SH-SY5Y (cell line): ENCODE data around the gene RAB32.

Experiments
- GATA2 ChIP-seq: IDR thresholded peaks from 2 replicates; pipeline ENCODE4 v1.6.1; 2011; ENCODE audit warnings: mild to moderate bottlenecking, low read depth, low read length
- GATA3 ChIP-seq: IDR thresholded peaks from 2 replicates; pipeline ENCODE4 v1.6.1; 2011; ENCODE audit warnings: low read depth, mild to moderate bottlenecking, low read length, moderate library complexity

The RAB32 gene

DNA sequence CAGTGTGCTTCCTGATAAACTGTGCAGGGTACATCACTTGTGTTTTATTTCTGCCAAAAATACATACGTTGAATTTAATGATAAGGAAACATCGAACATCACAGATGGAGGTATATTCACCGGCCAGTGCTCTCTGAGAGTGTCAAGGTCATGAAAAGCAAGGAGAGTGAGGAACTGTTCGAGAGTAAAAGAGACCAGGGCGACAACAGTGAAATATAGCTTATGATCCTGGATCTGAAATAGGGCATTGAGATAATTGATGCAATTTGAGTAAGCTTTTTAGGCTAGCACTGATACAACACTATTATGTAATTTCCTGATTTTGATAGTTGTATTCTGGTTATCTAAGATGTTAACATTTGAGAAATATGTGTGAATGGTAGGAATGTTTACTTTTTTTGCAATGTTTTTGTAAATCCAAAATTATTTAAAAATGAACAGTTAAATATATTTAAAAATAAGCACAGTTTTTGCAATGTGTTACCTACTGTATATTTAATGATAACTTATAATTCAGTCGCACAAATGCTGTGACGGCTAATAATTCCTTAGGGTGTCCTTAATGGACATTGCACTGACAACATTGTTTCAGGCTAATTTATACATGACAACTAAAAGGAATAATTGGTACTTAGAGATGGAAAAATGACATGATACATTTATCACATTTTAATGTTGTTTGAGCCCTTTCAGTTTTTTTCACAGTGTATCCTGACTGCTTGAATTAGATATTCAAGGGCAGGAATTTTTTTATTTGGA is 9.9 kb downstream of the RAB32 start:
- TF ChIP-seq GATA3, result no peak
- TF ChIP-seq GATA2, result no peak

DNA sequence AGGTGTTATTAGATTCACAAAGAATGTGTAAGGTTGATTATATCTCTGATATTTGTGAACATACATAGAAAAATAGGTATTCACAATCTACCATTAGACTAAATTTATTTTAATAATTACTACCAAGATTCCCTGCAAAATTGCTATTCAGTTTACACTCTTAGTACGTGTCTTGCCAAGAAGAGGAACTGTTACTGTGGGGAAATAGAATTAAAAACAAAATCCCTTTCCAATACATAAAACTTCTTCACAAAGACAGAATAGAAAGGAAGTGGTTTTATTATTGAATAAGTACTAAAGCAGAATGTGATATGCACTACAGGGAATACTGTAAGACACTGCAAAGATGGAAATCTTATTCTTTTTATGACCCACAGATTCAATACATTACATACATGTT is 17.0 kb downstream of the RAB32 start:
- TF ChIP-seq GATA3 (no peak), GATA2 (no peak)

DNA sequence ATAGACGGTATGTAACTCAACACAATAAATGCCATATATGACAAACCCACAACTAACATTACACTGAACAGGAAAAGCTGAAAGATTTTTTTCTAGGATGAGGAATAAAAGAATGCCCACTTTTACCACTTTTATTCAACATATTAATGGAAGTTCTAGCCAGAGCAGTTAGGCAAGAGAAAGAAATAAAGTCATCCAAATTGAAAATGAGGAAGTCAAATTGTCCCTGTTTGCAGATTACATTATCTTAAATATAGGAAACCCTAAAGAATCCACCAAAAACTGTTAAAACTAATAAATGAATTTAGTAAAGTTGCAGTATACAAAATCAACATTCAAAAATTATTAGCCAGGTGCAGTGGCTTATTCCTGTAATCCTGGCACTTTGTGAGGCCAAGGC is 30.6 kb downstream of the RAB32 start:
- TF ChIP-seq GATA2 (no peak), GATA3 (no peak)

DNA sequence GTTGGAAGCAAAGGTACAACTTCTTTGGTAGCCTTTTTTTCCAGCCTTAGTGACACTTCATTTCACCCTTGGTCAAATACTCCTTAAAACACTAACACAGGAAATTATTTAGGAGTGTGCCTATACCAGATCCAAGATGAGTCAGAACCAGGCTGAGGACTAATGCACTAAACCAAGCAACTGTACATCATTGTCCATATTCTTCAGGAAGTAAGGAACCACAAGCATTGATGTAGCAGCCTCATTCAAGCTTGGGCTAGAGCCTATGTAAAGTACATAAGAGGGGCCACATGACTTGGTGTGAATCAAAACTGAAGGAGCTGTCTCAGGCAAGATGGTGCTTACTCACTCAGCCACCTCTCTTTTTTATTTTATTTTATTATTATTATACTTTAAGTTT is 34.4 kb downstream of the RAB32 start:
- TF ChIP-seq GATA3, result no peak
- TF ChIP-seq GATA2, result no peak

DNA sequence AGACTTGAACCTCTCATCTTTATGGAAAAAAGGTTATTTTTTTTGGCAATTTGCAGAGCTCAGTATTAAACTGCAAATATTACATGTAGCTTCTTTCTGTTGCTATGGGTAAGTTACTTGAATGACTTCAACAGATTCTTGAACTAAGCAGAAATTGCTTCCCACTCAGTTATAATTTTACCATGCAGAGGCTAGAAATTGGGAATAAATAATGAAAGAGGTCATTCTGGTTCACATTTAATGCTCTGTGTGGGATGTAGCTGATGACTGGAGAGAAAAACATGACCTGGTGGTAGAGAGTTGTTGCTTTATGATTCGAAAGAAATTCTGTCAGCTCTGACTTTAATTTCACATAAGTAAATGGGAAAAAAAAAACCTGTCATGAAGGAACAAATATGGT is 38.3 kb downstream of the RAB32 start:
- TF ChIP-seq GATA3 (no peak), GATA2 (no peak)

DNA sequence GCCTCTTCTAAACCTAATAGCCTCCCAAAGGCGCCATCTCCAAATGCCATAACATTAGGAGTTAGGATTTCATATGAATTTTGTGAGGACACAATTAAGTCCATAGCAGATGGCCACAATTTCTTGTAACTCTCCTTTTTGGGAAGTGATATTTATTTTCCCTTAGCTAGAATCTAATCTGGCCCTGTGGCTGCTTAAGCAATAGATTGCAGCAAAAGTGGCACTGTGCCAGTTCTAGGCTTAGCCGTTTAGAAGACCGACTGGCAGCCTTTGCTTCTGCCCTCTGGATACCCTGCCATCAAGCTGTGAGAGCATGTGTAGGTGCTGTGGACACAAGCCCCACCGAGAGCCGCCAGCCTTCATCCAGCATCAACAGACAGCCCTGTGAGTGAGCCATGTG is 39.2 kb downstream of the RAB32 start:
- no peak for TF ChIP-seq GATA3
- TF ChIP-seq GATA2, result no peak

DNA sequence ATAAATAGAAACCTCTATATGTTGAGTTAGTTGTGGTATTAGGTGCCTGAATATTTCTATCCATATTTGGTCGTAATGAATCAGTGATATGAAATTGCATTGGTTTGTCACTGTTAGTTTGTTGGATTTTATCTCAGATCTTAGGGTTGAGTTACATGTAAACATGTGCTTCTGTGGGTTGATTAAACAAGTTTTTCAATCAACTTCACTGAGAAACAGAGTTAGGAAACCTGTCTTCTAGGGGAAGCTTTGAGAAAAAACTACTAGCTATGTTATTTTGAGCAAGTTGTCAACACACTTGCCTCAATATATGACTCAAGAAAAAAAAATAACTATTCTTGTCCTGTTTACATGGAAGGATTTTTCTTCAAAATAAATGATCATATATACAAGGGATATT is 40.3 kb downstream of the RAB32 start:
- TF ChIP-seq GATA3 (no peak), GATA2 (no peak)

DNA sequence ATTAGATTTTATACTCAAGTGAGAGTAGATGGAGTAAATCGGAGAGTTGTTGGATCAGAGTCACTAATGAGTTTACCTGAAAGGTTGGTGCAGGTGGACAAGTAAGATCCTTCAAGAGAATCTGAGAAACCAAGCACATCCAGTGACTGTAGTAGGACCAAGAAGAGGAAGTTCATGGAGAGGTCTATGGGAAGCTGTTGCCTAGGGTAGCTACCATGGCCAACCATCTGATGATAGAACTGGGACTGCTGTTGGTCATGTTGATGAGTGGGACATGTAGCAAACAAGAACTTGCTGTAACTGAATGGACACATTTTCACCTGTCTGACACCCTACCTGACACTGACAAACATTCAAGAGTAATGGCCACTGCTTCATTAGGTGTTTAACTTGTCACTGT is 43.8 kb downstream of the RAB32 start:
- TF ChIP-seq GATA3 (no peak), GATA2 (no peak)

DNA sequence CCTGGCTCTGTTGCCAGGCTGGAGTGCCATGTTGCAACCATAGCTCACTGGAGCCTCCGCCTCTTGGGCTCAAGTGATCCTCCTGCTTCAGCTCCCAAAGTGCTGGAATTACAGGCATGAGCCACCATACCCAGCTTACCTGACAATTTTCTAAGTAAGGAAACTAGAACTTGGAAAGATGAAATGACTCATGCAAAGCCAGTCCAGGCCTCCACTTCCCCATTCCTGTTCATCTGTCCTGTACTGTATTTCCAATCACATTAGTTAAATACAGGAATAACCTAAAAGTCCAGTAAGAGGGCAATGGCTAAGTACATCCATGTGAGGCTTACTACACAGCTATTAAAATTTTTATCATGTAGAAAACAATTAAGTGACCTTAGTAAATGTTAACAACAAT is 46.9 kb downstream of the RAB32 start:
- no peak for TF ChIP-seq GATA2
- TF ChIP-seq GATA3, result no peak

DNA sequence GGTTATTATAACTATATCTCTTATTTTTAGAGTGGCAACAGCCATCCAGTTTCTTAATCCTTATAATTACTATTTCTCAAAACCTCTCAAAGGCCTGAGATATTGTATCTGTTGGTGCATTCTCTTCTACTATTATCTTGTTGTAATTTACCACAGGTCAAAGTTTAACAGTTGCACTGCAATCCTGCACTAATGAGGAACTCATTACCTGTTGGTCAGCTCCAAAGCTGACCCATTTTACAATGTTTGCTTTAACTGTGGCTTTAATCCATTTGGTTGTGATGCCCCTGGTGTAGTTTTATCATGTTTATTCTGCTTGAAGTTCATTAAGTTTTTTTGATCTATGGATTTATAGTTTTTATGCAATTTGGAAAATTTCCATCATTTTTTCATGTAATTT is 48.8 kb downstream of the RAB32 start:
- TF ChIP-seq GATA3, result no peak
- no peak for TF ChIP-seq GATA2

DNA sequence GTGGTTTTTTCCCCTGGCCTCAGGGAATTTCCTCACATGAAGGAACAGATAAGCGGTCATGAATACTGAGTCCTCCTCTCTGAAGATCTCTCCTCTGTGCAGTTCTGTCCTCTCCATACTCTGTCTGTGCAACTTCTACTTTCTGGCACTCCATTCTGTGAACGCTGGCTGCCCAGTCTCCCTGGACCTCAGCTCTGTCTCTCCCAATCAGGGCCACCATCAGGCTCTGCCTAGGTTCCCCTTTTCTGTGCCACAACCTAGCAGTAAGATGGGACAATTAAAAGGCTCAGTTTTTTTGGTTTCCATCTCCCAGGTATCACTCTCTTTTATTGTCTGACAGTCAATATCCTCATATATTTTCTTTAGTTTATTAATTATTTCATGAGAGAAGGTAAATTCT is 50.4 kb downstream of the RAB32 start:
- TF ChIP-seq GATA2 (no peak), GATA3 (no peak)

DNA sequence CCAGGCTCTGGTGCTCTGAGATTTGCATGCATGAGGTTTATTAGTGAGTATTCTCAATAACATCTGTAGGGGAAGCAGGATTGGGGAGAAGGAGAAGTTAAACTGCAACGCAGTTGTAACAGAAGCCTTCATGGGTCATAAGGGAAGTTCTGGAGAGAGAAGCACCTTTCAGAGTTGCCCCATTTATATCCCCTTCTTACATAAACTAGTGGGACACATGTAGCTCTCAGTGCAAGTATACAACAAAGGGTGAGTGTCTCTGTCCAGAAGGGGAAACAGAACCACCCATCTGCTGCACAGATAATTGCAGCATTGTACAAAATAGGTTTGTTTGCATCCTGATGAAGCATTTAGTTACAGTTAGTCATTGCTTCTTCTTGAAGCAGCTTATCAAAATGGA is 50.9 kb downstream of the RAB32 start:
- TF ChIP-seq GATA2 (no peak), GATA3 (no peak)

DNA sequence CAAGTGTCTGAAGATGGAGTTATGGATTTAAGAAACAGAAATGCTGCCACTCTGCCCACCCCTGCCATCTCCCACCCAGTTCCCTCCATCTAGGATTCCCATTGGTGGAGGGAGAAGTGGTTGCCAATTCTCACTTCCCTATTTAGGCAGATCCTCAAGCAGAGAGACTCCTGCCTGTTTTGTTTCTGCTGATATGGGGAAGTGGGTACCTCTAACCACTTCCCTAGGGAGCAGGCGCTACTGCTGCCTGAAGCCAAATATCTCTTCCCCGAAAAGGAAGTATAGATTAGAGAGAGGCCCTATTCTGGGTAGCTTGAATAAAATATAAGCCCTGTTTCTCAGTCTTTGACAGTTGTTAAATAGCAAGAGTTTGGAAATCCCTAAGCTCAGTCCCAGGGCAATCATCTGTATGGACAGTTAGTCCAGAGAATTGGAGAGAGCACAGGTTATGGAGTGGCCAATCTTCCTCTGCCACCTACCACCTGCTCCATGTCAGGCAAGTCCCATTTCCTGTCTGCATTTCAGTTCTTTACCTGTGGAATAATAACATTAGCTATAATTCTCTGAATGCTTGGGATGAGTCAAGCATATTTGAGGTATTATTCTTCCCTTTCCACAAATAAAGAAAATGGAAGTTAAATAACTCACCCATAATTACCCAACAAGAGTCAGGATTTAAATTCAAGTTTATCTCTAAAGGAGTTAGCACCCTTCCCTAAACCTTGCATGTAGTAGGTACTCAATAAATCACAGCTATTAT is 52.5 kb downstream of the RAB32 start:
- no peak for TF ChIP-seq GATA3
- TF ChIP-seq GATA2, result no peak

DNA sequence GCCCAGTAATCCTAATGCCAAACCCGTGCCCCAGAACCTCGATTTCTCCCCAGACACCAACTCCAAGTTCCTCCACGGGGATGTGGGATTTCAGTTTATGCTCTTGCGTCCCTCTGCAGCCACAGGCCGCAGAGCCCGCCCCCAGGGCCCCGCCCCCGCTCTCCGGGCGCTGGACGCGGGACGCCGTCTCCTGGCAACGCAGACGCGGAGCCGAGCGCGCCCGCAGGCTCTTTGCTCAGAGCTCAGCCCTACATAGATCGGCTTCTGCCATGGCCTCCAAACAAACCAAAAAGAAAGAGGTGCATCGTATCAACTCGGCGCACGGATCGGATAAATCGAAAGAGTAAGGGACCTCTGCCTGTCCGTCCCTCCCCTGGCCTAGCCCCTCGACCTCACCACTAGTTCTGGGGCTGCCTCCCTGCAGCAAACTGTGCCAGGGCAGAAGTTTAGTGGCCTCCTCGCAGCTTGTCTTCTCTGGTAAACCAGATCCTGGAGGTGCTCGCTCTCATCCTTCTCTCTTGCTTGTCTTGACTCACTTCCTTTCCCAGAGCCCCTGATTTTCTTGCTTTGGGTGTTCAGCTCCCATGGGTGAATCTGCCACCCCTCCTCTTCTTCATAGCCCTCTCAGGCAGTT is 55.3 kb downstream of the RAB32 start, which contains the start of gene ADGB:
Gene ADGB (plus strand): TSS at position 201 of the 634 bp plus-strand sequence. CDS start 69 bp downstream, at position 270.
- TF ChIP-seq GATA2 (no peak), GATA3 (no peak)
